MCF 10A (cell line): ENCODE results near the gene KRTAP12-1. TPM values are rescaled to one million over a fixed set of nuclear protein-coding genes. Genes with fewer than 3 reads are reported as not detected.
A peak's percentile ranks its signal among the peaks of the same experiment; 100 is the strongest.

Experiments used
- Bru-seq: library from RNA; stranded (reverse); fragments of 400-500 nt; gene quantifications from one replicate; lab custom pipeline; 2021; lab: Mats Ljungman, UMichigan
- BruChase-seq, 2 experiments: library from RNA; stranded (reverse); fragments of 400-500 nt; gene quantifications; one replicate each; lab custom pipeline; 2021; lab: Mats Ljungman, UMichigan
- BruUV-seq: library from RNA; stranded (reverse); fragments of 400-500 nt; replicated peaks from 2 replicates; lab custom pipeline; 2021; lab: Mats Ljungman, UMichigan
- CTCF ChIA-PET: fragments of 300-600 bp; sonication (Branson Sonifier 250); formaldehyde crosslinking; extraction: SDS; loops from one replicate; lab custom pipeline; 2021; ENCODE audit warnings: antibody characterized with exemption, inconsistent platforms; lab: Yijun Ruan, JAX
- POLR2A ChIA-PET: fragments of 300-600, 350-650 bp; sonication (Branson Sonifier 250); formaldehyde crosslinking; extraction: SDS; loops from one replicate; lab custom pipeline; 2020; ENCODE audit warnings: antibody characterized with exemption, inconsistent platforms; lab: Yijun Ruan, JAX
- DNase-seq: peaks from one replicate; pipeline ENCODE4 v3.0.0-alpha.2; 2018; ENCODE audit not compliant: unreplicated experiment
- H3K27ac Mint-ChIP-seq: one replicate; pipeline ENCODE4 v1.8.0; 2022; ENCODE audit warnings: mild to moderate bottlenecking, low read depth, mixed read lengths; ENCODE audit not compliant: unreplicated experiment
- H3K27me3 Mint-ChIP-seq: one replicate; pipeline ENCODE4 v1.8.0; 2022; ENCODE audit warnings: mixed read lengths; ENCODE audit not compliant: insufficient read depth, unreplicated experiment
- H3K36me3 Mint-ChIP-seq: one replicate; pipeline ENCODE4 v1.8.0; 2022; ENCODE audit warnings: mild to moderate bottlenecking, moderate library complexity, mixed read lengths; ENCODE audit not compliant: insufficient read depth, unreplicated experiment
- H3K4me1 Mint-ChIP-seq: one replicate; pipeline ENCODE4 v1.8.0; 2022; ENCODE audit warnings: mixed read lengths; ENCODE audit not compliant: insufficient read depth, unreplicated experiment
- H3K4me3 Mint-ChIP-seq: one replicate; pipeline ENCODE4 v1.8.0; 2022; ENCODE audit warnings: mild to moderate bottlenecking, moderate library complexity, mixed read lengths; ENCODE audit not compliant: unreplicated experiment
- H3K9me3 Mint-ChIP-seq: one replicate; pipeline ENCODE4 v1.8.0; 2022; ENCODE audit warnings: mixed read lengths; ENCODE audit not compliant: unreplicated experiment
- CTCF ChIP-seq: fragments of 200-600 bp; IDR thresholded peaks from one replicate; pipeline ENCODE4 v1.8.0; 2022; ENCODE audit warnings: antibody characterized with exemption, mild to moderate bottlenecking; ENCODE audit not compliant: unreplicated experiment
- intact Hi-C: fragments of 100-400 bp; cut with micrococcal nuclease; formaldehyde crosslinking; loops from 2 replicates; pipeline ENCODE4 v1.14.1; 2022
- long read RNA-seq: library from polyadenylated mRNA; stranded (forward); transcript quantifications from one replicate; pipeline ENCODE4 v2.0.0, GENCODE V29; 2022
- total RNA-seq: library from RNA; stranded (reverse); gene quantifications from 2 replicates; pipeline ENCODE4 v1.2.3, GENCODE V29; 2022

Gene KRTAP12-1, protein sequence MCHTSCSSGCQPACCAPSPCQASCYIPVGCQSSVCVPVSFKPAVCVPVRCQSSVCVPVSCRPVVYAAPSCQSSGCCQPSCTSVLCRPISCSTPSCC
- not detected in 2 replicates for total RNA-seq
- Bru-seq, nascent RNA: not detected
- BruChase-seq, experiment 1, labeled RNA remaining after a 6-hour chase: not detected
- BruChase-seq, experiment 2, labeled RNA remaining after a 2-hour chase: not detected
- long read RNA-seq: 0 reads

GRCh38 chr21:44681861-44682579, at the start of gene KRTAP12-1:
KRTAP12-1 (minus strand) TSS chr21:44682163; CDS start chr21:44682123, 40 bp downstream.
- intact Hi-C loops: no loop called here
- no TSS peak for BruUV-seq
- peaks cover 96% of the 10 kb centered on the region for H3K27me3 Mint-ChIP-seq
- DNase-seq: peak; percentile 4
- H3K36me3 Mint-ChIP-seq: no peaks in the 10 kb centered on the region
- no peaks in the 10 kb centered on the region for H3K9me3 Mint-ChIP-seq
- H3K27ac Mint-ChIP-seq: no peak within 1 kb of the TSS
- no peak for TF ChIP-seq CTCF
- H3K4me3 Mint-ChIP-seq: no peak within 1 kb of the TSS
- ChIA-PET CTCF (interaction anchor here (0.5 kb wide), 1 partner anchor 178 kb away, joined by 3 read pairs; no protein-coding TSS in a partner anchor), POLR2A (interaction anchor here (1.2 kb wide), 1 partner anchor 16 kb away, joined by 4 read pairs; the partner anchor contains the start of gene KRTAP12-2)
- H3K4me1 Mint-ChIP-seq: no peaks in the 10 kb centered on the region

- intact Hi-C loops: no loop called here
- no peak overlapping the region for H3K27ac Mint-ChIP-seq
- BruUV-seq: no TSS peak
- peaks cover 6% of the 10 kb centered on the region for H3K36me3 Mint-ChIP-seq
- peaks cover 4% of the 10 kb centered on the region for H3K4me1 Mint-ChIP-seq
- H3K9me3 Mint-ChIP-seq: no peaks in the 10 kb centered on the region
- ChIA-PET POLR2A (no interaction called here), CTCF (interaction anchor here (1.0 to 1.8 kb wide), 4 partner anchors 11 to 221 kb away, joined by 3 to 6 read pairs (median 4); no protein-coding TSS in a partner anchor)
- no peak overlapping the region for H3K4me3 Mint-ChIP-seq
- peaks cover 55% of the 10 kb centered on the region for H3K27me3 Mint-ChIP-seq
- TF ChIP-seq CTCF: no peak
- no peak for DNase-seq
Measured at GRCh38 chr21:44730951-44731579, 49.1 kb upstream of the KRTAP12-1 start.

GRCh38 chr21:44730028-44730395, 48.0 kb upstream of the KRTAP12-1 start:
- peaks cover 66% of the 10 kb centered on the region for H3K27me3 Mint-ChIP-seq

More at GRCh38 chr21:44730028-44730395, 48.0 kb upstream of the KRTAP12-1 start:
- DNase-seq: no peak
- no TSS peak for BruUV-seq
- intact Hi-C loops: no loop called here
- no peaks in the 10 kb centered on the region for H3K9me3 Mint-ChIP-seq
- no peak for TF ChIP-seq CTCF
- peaks cover 6% of the 10 kb centered on the region for H3K36me3 Mint-ChIP-seq
- ChIA-PET CTCF (interaction anchor here (0.6 to 1.8 kb wide), 3 partner anchors 10 to 146 kb away, joined by 3 to 4 read pairs (median 3); no protein-coding TSS in a partner anchor), POLR2A (no interaction called here)
- H3K4me3 Mint-ChIP-seq: no peak overlapping the region
- peaks cover 4% of the 10 kb centered on the region for H3K4me1 Mint-ChIP-seq
- H3K27ac Mint-ChIP-seq: no peak overlapping the region
